ENCODE results near the gene SLC6A7. TPM values are rescaled to one million over a fixed set of nuclear protein-coding genes. Genes with fewer than 3 reads are reported as not detected.

Gene SLC6A7
- total RNA-seq, 1 donor from 2014 or later: not detected

DNA sequence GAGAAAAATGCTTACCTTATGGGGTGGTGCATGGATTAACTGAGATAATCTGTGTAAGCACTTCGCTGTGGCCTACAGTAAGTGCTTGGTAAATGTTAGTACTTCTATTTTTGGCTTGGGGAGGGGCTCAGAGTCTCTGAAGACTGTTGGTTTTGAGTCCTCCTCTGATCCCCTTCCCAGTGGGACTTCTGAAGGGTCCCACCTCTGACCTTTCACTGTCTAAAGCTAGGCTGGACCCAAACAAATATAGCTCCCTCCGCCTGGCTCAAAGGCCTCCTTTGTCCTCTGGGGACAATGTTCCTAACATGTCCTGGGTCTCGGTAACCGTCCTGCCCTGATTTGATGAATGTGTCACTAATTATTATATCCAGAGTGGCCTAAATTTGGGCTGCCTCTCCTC is 64.9 kb downstream of the SLC6A7 start:
- no peak for DNase-seq (ENCODE audit: extremely low read depth, low read depth, low spot score)

DNA sequence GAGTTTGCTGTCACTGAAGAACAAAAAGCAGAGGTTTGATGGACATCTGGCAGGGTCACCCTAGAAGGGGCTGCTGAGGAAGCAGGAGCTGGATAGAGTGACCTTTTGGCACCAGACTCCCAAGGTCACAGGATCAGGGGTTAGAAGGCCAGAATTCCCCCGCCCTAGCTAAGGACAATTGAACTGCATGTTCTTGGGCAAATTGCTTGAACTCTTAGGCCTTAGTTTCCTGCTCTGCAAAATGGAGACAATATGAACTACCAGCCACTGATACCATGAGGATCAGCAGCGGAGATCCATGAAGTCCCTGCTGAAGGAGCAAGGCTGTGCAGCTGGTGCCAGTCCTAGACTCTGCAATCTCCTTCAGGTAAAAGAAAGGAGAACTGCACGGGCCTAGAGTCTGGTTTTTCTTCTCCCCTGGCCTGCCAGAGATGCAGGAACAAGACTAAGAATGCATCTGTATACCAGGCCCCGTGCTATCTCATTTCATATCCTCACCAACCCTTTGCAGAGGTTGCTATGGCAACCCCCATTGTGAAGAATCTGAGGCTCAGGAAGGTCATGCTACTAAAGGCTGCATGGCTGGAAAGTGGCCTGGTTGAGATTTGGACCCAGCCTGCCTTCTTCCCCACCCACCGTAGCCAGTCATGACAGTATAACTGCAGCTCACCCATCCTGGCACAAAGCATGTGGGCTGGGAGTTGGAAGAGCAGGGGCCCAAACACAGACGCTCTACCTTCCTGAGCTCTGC is 66.0 kb downstream of the SLC6A7 start:
- peak; percentile 22 for DNase-seq (ENCODE audit: extremely low read depth, low read depth, low spot score)

DNA sequence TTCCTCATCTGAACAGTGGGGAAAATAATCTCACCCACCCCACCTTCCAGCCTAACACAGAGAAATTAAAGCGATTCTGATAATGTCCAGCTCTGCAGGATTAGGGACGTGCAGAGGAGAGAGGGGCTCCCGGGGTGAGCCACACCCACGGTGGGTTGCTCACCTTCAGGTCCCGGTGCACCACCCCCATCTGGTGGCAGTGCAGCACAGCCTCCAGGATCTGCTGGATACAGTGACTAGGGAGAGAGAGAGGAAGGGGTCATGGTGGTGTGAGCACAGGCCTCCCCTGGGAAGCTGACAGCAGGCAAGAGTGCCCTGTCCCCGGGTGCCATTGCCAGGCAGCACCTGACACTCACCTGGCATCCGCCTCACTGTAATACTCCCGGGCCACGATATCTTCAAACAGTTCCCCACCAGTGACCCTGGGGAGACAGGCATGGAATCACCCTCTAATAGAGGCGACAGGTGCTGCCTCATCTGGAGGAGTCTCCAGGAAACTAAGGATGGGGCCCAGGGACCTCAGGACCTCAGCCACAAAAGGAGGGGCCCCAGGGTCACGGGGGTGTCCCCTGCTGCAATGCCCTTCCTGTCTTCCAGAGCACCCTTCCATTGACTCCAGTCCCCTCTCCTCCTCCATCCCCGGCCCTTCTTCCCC is 66.7 kb downstream of the SLC6A7 start:
- DNase-seq (ENCODE audit: extremely low read depth, low read depth, low spot score): no peak

DNA sequence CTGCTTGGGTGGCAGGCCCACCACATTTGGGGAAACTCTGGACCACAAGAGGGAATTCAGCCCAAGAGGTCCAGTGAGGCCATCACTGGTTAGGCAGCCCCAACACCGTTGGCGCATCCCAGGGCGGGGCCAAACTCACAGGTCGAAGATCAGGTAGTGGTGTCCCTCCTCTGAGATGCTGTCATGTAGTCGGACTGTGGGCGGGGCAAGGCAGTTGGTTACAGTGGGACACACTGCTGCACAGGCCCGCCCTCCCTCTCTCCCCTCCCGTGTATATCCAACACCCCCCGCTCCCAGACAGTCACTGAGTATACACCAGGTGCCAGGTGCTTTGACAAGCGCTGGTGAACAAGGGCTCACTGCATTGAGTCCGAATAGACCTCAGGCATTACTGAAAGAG is 67.6 kb downstream of the SLC6A7 start:
- DNase-seq (ENCODE audit: extremely low read depth, low read depth, low spot score): no peak

DNA sequence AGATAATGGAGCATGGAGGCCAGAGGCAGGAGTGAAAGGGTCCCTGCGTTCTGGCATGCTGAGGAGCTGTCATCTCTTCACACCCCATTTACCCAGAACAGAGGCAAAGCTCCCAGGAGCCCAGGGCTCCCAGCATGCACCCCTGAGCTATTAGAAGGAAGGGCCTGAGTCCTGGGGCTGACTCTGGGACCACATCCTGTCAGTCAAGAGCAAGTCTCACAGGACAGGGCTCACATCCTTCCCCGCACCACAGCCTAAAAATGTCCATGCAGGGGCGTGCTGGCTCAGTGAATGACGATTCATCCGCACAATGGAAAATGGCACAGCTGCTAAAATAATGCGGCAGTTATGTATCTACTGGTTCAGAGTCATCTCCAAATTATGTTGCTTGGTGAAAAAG is 68.3 kb downstream of the SLC6A7 start:
- DNase-seq (ENCODE audit: extremely low read depth, low read depth, low spot score): no peak

Other genes starting within 250 kb of the SLC6A7 start
- not detected in 2 replicates for gene PDE6A, start 245.3 kb upstream of the SLC6A7 start, total RNA-seq
- gene SLC26A2, start 229.3 kb upstream of the SLC6A7 start, total RNA-seq: 17.6 and 20.8 TPM in 2 replicates
- 4.1 and 5.4 TPM in 2 replicates for gene TIGD6, start 189.4 kb upstream of the SLC6A7 start, total RNA-seq
- 37.2 and 57.3 TPM in 2 replicates for gene HMGXB3, start 189.3 kb upstream of the SLC6A7 start, total RNA-seq
- 0.10 TPM in 1 of 2 replicates, not detected in the other for gene CSF1R, start 103.5 kb upstream of the SLC6A7 start, total RNA-seq
- 5.1 and 13.0 TPM in 2 replicates for gene PDGFRB, start 34.2 kb upstream of the SLC6A7 start, total RNA-seq
- gene CDX1, start 23.3 kb upstream of the SLC6A7 start, total RNA-seq: not detected in 2 replicates
- gene CAMK2A, start 99.7 kb downstream of the SLC6A7 start, total RNA-seq: not detected in 2 replicates
- 1.8 and 5.3 TPM in 2 replicates for gene ARSI, start 112.8 kb downstream of the SLC6A7 start, total RNA-seq
- 29.1 and 38.2 TPM in 2 replicates for gene TCOF1, start 167.6 kb downstream of the SLC6A7 start, total RNA-seq
- 24.3 and 34.1 TPM in 2 replicates for gene CD74, start 222.8 kb downstream of the SLC6A7 start, total RNA-seq